Aorta (tissue), 5 donors: ENCODE data around the gene PCGF5. TPM values are rescaled to one million over a fixed set of nuclear protein-coding genes. Genes with fewer than 3 reads are reported as not detected.
A peak's percentile ranks its signal among the peaks of the same experiment; 100 is the strongest.

ENCODE experiments used
- ATAC-seq: fragments of 200-7000 bp; cut with Tn5 transposase; one replicate; pipeline ENCODE4 v1.9.1; 2022; ENCODE audit warnings: moderate library complexity; ENCODE audit not compliant: low FRiP score
- DNase-seq, 2 donors: peaks; one replicate each; pipeline ENCODE4 v3.0.0-alpha.2; 2020
- H3K27ac ChIP-seq, 2 donors: one replicate each; pipeline ENCODE4 v1.5.1; 2013; ENCODE audit warnings: low read length in 2 of 2, mild to moderate bottlenecking in 2 of 2, moderate library complexity in 2 of 2, control low read depth in 1 of 2, inconsistent platforms in 1 of 2, low read depth in 1 of 2
- H3K27me3 ChIP-seq, 2 donors: one replicate each; pipeline ENCODE4 v1.6.1; 2013; ENCODE audit warnings: control low read depth in 1 of 2, low read length in 1 of 2, mild to moderate bottlenecking in 1 of 2, moderate library complexity in 1 of 2; ENCODE audit not compliant: insufficient read depth in 2 of 2, control insufficient read depth in 1 of 2
- H3K36me3 ChIP-seq, 2 donors: one replicate each; pipeline ENCODE4 v1.6.1; 2013; ENCODE audit warnings: control low read depth in 1 of 2, low read length in 1 of 2, mild to moderate bottlenecking in 1 of 2; ENCODE audit not compliant: insufficient read depth in 2 of 2, control insufficient read depth in 1 of 2
- H3K4me1 ChIP-seq, 2 donors: one replicate each; pipeline ENCODE4 v1.6.1; 2013; ENCODE audit warnings: low read length in 2 of 2, control low read depth in 1 of 2, mild to moderate bottlenecking in 1 of 2, moderate library complexity in 1 of 2; ENCODE audit not compliant: insufficient read depth in 2 of 2, control insufficient read depth in 1 of 2
- H3K4me3 ChIP-seq, 2 donors: one replicate each; pipeline ENCODE4 v1.5.1; 2013; ENCODE audit warnings: low read length in 2 of 2, control low read depth in 1 of 2, mild to moderate bottlenecking in 1 of 2
- H3K9me3 ChIP-seq: one replicate; pipeline ENCODE4 v1.6.1; 2013; ENCODE audit warnings: mild to moderate bottlenecking, low read length; ENCODE audit not compliant: control insufficient read depth
- WGBS, 2 donors: extraction: QIAGEN DNeasy Blood & Tissue Kit; methylation state at CpG; one replicate each; pipeline ENCODE4 v1.1.7; 2013; 5-methylcytosine and 5-hydroxymethylcytosine counted together
- intact Hi-C, 2 donors: fragments of 100-400 bp; cut with DNase I; formaldehyde crosslinking; loops; one replicate each; pipeline versions ENCODE4 v1.14.2 to v1.15.0; 2022
- polyA plus RNA-seq, 2 donors: library from polyadenylated mRNA; stranded (reverse); fragments of 200-250 nt; gene quantifications; one replicate each; pipeline ENCODE4 v1.2.3, GENCODE V29; 2013
- total RNA-seq, 2 donors: library from RNA; stranded (reverse); fragmentation: NEBNext Ultra II Directional; extraction: Animal tissue kit (Norgen Biotek cat#: 25700); gene quantifications; one replicate each; pipeline ENCODE4 v1.2.1, GENCODE V29; 2021
- donor health status: healthy with polysubstance abuse.
- donor health status: Bipolar disorder and iron deficiency.
- donor health status: DM: no; HTN: no; CAD: no.
- donor health status: DM: no; HTN: no; CAD: no.
- donor health status: DM: yes; HTN: yes; CAD: no.

The PCGF5 gene
- total and polyA plus RNA-seq, 4 donors, result 47.1 to 145 (median 96.2) TPM

DNA sequence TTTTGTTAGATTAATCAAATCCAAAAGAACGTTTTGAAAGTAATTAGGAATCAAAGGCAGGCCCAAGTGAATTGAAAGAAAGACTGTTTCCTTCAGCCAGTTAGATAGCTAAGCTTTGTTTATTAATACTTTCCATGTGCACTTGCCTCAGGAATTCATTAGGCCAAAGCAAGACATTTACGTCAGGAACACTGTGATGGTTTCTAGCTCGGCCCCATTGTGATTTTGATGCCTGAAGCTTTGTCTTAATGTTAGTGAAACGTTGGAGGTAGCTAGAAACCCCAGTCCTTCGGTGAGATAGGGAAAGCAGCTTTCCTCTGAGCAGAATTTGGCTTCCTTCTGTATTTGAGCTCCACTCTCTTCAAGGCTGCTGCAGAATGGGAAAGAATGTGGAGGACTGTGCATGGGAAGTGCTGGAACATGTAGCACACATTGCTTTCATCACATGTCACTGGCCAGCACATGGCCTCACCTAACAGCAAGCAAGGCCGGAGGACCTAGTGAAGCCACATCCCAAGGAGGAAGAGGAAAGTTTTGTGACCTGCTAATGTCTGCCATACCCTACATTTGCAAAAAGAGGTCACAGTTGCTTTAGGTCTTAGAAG is 64.1 kb downstream of the PCGF5 start:
- intact Hi-C loops, result no loop called here
- Histone ChIP-seq H3K27me3 (no peaks in the 10 kb centered on the region), H3K4me3 (no peak overlapping the region), H3K4me1 (peaks cover 6 to 8% of the 10 kb centered on the region in 2 donors), H3K36me3 (peaks cover 0 to 4% of the 10 kb centered on the region in 2 donors), H3K27ac (peak overlapping the region in 1 of 2 donors; percentile 43), H3K9me3 (no peaks in the 10 kb centered on the region)
- ATAC-seq (no peak), DNase-seq (no peak)
- WGBS, 2 donors, result 57 to 64% methylated on average over 6 of the region's 6 CpGs

- intact Hi-C loops, result no loop called here
Observed at GRCh38 chr10:91286572-91286971, 66.1 kb downstream of the PCGF5 start.

GRCh38 chr10:91287276-91287675 is 66.8 kb downstream of the PCGF5 start:
- no peaks in the 10 kb centered on the region for H3K9me3 ChIP-seq
- no peak overlapping the region for H3K4me3 ChIP-seq
- no peak overlapping the region for H3K27ac ChIP-seq
- peaks cover 0 to 4% of the 10 kb centered on the region in 2 donors for H3K36me3 ChIP-seq
- intact Hi-C loops, result no loop called here
- H3K27me3 ChIP-seq, result no peaks in the 10 kb centered on the region
- peaks cover 6 to 8% of the 10 kb centered on the region in 2 donors for H3K4me1 ChIP-seq
- DNase-seq (no peak), ATAC-seq (no peak)
- 68 to 71% methylated on average over 4 of the region's 4 CpGs for WGBS, 2 donors

More at GRCh38 chr10:91286572-91286971, 66.1 kb downstream of the PCGF5 start:
- Histone ChIP-seq H3K9me3 (no peaks in the 10 kb centered on the region), H3K27me3 (no peaks in the 10 kb centered on the region), H3K4me1 (peaks cover 6 to 8% of the 10 kb centered on the region in 2 donors), H3K27ac (no peak overlapping the region), H3K36me3 (peaks cover 0 to 4% of the 10 kb centered on the region in 2 donors), H3K4me3 (no peak overlapping the region)
- 70 to 74% methylated on average over 2 of the region's 2 CpGs for WGBS, 2 donors
- DNase-seq (no peak), ATAC-seq (no peak)

DNA sequence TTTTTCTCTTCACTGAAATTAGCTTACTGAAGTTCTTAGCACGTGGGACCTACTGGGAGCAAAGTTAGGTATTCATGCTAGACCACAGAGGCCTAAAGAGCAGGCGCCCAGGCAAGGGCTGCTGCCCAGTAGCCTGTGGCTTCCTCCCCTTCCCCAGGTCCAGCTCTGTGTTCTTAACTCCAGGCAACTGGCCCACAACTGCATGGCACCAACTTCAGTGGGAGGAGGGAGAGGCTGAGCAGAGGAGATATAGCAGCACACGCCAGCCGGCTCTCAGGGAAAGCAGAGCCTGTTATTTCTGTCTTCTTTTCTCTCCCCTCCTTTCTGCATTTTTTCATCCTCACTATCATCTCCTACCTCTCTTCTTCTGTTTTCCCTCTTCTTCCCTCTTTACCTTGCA is 67.4 kb downstream of the PCGF5 start:
- peaks cover 6 to 8% of the 10 kb centered on the region in 2 donors for H3K4me1 ChIP-seq
- intact Hi-C loops, result no loop called here
- H3K36me3 ChIP-seq, result peaks cover 0 to 4% of the 10 kb centered on the region in 2 donors
- no peak for DNase-seq
- no peaks in the 10 kb centered on the region for H3K27me3 ChIP-seq
- ATAC-seq, result no peak
- H3K4me3 ChIP-seq, result no peak overlapping the region
- WGBS, 2 donors, result 51 to 55% methylated on average over 4 of the region's 4 CpGs
- no peak overlapping the region for H3K27ac ChIP-seq
- no peaks in the 10 kb centered on the region for H3K9me3 ChIP-seq

GRCh38 chr10:91289305-91289704 is 68.8 kb downstream of the PCGF5 start:
- ATAC-seq, result no peak
- Histone ChIP-seq H3K27ac (no peak overlapping the region), H3K4me3 (no peak overlapping the region), H3K9me3 (no peaks in the 10 kb centered on the region), H3K27me3 (no peaks in the 10 kb centered on the region), H3K36me3 (peaks cover 0 to 4% of the 10 kb centered on the region in 2 donors), H3K4me1 (peaks cover 6 to 8% of the 10 kb centered on the region in 2 donors)
- intact Hi-C loops, result no loop called here
- whole genome bisulfite sequencing, 2 donors, result 83 to 84% methylated on average over 1 of the region's 1 CpG
- DNase-seq, result no peak

DNA sequence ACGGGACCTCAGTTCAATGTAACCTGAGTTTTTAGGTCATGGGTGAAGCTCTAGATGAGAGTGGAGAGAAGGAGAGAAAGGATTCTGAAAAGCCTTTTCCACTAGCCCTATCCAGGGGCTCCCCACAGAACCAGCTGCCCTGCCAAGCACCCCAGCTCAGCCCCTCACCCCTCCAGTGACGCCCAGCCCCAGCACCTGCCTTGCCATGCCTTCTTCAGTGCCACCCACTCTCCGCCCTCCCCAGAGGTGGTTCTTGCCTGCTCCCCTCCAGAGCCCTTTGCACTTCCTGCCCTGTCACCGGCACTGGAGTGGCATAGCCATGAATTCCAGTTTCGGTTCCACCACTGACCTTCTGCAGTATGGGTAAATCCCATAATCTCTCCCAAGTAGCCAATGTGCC is 70.1 kb downstream of the PCGF5 start:
- Histone ChIP-seq H3K27ac (no peak overlapping the region), H3K36me3 (no peaks in the 10 kb centered on the region), H3K27me3 (no peaks in the 10 kb centered on the region), H3K4me3 (no peak overlapping the region), H3K4me1 (peaks cover 5 to 6% of the 10 kb centered on the region in 2 donors), H3K9me3 (no peaks in the 10 kb centered on the region)
- intact Hi-C loops, result no loop called here
- WGBS, 2 donors, result 92 to 93% methylated on average over 5 of the region's 5 CpGs
- DNase-seq, result no peak
- ATAC-seq, result no peak

- 72 to 77% methylated on average over 3 of the region's 3 CpGs for WGBS, 2 donors
- intact Hi-C loops, result no loop called here
- Histone ChIP-seq H3K4me3 (no peak overlapping the region), H3K9me3 (no peaks in the 10 kb centered on the region), H3K27me3 (no peaks in the 10 kb centered on the region), H3K4me1 (no peaks in the 10 kb centered on the region), H3K36me3 (no peaks in the 10 kb centered on the region), H3K27ac (no peak overlapping the region)
- no peak for DNase-seq
- no peak for ATAC-seq
Observed at GRCh38 chr10:91294134-91294906, 73.9 kb downstream of the PCGF5 start.

DNA sequence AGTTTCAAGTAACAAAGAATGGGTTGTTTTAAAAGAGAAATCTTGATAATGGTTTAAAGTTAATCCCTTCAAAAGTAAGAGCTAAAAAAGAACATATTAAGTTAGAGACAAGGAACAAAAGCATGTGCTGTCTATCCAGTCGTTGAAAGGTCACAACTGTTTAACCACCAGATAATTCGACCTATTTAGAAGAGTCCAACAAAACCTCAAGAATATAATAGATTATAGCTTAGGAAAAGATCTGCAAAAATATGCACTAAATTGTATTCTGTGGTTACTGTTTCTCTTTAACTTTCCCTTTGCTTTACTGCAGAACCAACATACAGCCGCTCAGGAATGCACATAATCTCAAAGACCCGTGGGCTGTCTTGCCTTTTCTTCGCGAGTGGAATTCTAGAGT is 74.9 kb downstream of the PCGF5 start:
- intact Hi-C loops, result loop anchor here in 1 of 2 donors (5.0 kb wide), 2 partner anchors 92 to 337 kb away; partner anchors contain the start of gene PPP1R3C
- no peaks in the 10 kb centered on the region for H3K9me3 ChIP-seq

GRCh38 chr10:91296471-91296870 is 76.0 kb downstream of the PCGF5 start:
- H3K27me3 ChIP-seq, result no peaks in the 10 kb centered on the region
- ATAC-seq, result no peak
- H3K4me1 ChIP-seq, result no peaks in the 10 kb centered on the region
- 54 to 56% methylated on average over 2 of the region's 2 CpGs for WGBS, 2 donors
- intact Hi-C loops, result loop anchor here in 1 of 2 donors (5.0 kb wide), 2 partner anchors 91 to 336 kb away; partner anchors contain the start of gene PPP1R3C
- no peak overlapping the region for H3K4me3 ChIP-seq
- no peak for DNase-seq
- no peak overlapping the region for H3K27ac ChIP-seq
- H3K36me3 ChIP-seq, result no peaks in the 10 kb centered on the region
- H3K9me3 ChIP-seq, result no peaks in the 10 kb centered on the region

More for the DNA sequence above, 74.9 kb downstream of the PCGF5 start:
- Histone ChIP-seq H3K4me1 (no peaks in the 10 kb centered on the region), H3K27me3 (no peaks in the 10 kb centered on the region), H3K4me3 (no peak overlapping the region), H3K27ac (no peak overlapping the region), H3K36me3 (no peaks in the 10 kb centered on the region)
- WGBS, 2 donors, result 71 to 81% methylated on average over 6 of the region's 6 CpGs
- DNase-seq, result no peak
- ATAC-seq, result no peak
